Fibroblast of lung (primary cell): ENCODE data around the gene IMP4. TPM values are rescaled to one million over a fixed set of nuclear protein-coding genes. Genes with fewer than 3 reads are reported as not detected.

Experiments
- DNase-seq, 2 donors: peaks; one replicate each; pipeline versions ENCODE4 v3.0.0 to v3.0.0-alpha.2; 2010; ENCODE audit warnings: low read depth in 2 of 2
- H2AFZ ChIP-seq: 2 replicates; pipeline ENCODE4 v1.5.1; 2012; ENCODE audit warnings: low read length, control low read depth, inconsistent platforms
- H3K27ac ChIP-seq: 2 replicates; pipeline ENCODE4 v1.5.1; 2011; ENCODE audit warnings: low read length, control low read depth; ENCODE audit not compliant: insufficient read depth
- H3K27me3 ChIP-seq: 2 replicates; pipeline ENCODE4 v1.5.1; 2011; ENCODE audit warnings: mild to moderate bottlenecking, low read length; ENCODE audit not compliant: control insufficient read depth, insufficient read depth
- H3K36me3 ChIP-seq: 2 replicates; pipeline ENCODE4 v1.5.1; 2011; ENCODE audit warnings: low read length; ENCODE audit not compliant: control insufficient read depth, insufficient read depth
- H3K4me1 ChIP-seq: 2 replicates; pipeline ENCODE4 v1.5.1; 2011; ENCODE audit warnings: low read length; ENCODE audit not compliant: control insufficient read depth, insufficient read depth; ENCODE audit errors: extremely low read depth
- H3K4me2 ChIP-seq: 2 replicates; pipeline ENCODE4 v1.5.1; 2011; ENCODE audit warnings: low read length, control low read depth; ENCODE audit not compliant: insufficient read depth; ENCODE audit errors: extremely low read depth
- H3K4me3 ChIP-seq, 4 experiments: fragments of 200-600 bp in 1 of 4; sonication (generic) in 1 of 4; replicated peaks in 1 of 4; 2 replicates each; pipeline ENCODE4 v1.5.1; 2011 to 2016; ENCODE audit warnings: low read length in 4 of 4, low read depth in 3 of 4, mild to moderate bottlenecking in 3 of 4, control low read depth in 2 of 4, inconsistent platforms in 1 of 4, mixed read lengths in 1 of 4; ENCODE audit not compliant: insufficient read depth in 1 of 4; ENCODE audit errors: control extremely low read depth in 1 of 4
- H3K79me2 ChIP-seq: 2 replicates; pipeline ENCODE4 v1.5.1; 2012; ENCODE audit warnings: mild to moderate bottlenecking, low read length, inconsistent platforms; ENCODE audit not compliant: control insufficient read depth, insufficient read depth
- H3K9ac ChIP-seq: 2 replicates; pipeline ENCODE4 v1.5.1; 2011; ENCODE audit warnings: mild to moderate bottlenecking, low read length, control low read depth; ENCODE audit not compliant: insufficient read depth
- H3K9me3 ChIP-seq: 2 replicates; pipeline ENCODE4 v1.5.1; 2012; ENCODE audit warnings: low read depth, low read length; ENCODE audit not compliant: control insufficient read depth, insufficient read depth
- H4K20me1 ChIP-seq: 2 replicates; pipeline ENCODE4 v1.5.1; 2011; ENCODE audit warnings: low read length; ENCODE audit not compliant: control insufficient read depth, insufficient read depth; ENCODE audit errors: extremely low read depth
- EZH2 ChIP-seq: IDR thresholded peaks from 2 replicates; pipeline ENCODE4 v1.5.1; 2012; ENCODE audit warnings: low read length, control low read depth, mild to moderate bottlenecking; ENCODE audit errors: missing control alignments
- polyA plus RNA-seq, 2 donors: library from polyadenylated mRNA; depleted of rRNA in 1 of 2; stranded (reverse) in 1 of 2; unstranded in 1 of 2; fragments of >200 nt; gene quantifications; 2 replicates each; pipeline ENCODE4 v1.2.1, GENCODE V29; 2011 to 2012; ENCODE audit warnings: missing spikeins in 1 of 2
- total RNA-seq: library from RNA; depleted of rRNA; stranded (reverse); fragments of >200 nt; gene quantifications from 2 replicates; pipeline ENCODE4 v1.2.1, GENCODE V29; 2014
- TF ChIP-seq, protein P1 (sequence below), 2 donors: IDR thresholded peaks in 1 of 2; conservative IDR thresholded peaks in 1 of 2; 1 replicate in 1 of 2; 2 replicates in 1 of 2; pipeline ENCODE4 v1.5.1; 2011 to 2012; ENCODE audit warnings: low read length in 2 of 2, control low read depth in 1 of 2, inconsistent platforms in 1 of 2, low read depth in 1 of 2, mild to moderate bottlenecking in 1 of 2

The IMP4 gene
- total and polyA plus RNA-seq, 2 donors (not counting 1 experiment from before 2014, with no cell fraction given), result 46.3 to 58.0 TPM

DNA sequence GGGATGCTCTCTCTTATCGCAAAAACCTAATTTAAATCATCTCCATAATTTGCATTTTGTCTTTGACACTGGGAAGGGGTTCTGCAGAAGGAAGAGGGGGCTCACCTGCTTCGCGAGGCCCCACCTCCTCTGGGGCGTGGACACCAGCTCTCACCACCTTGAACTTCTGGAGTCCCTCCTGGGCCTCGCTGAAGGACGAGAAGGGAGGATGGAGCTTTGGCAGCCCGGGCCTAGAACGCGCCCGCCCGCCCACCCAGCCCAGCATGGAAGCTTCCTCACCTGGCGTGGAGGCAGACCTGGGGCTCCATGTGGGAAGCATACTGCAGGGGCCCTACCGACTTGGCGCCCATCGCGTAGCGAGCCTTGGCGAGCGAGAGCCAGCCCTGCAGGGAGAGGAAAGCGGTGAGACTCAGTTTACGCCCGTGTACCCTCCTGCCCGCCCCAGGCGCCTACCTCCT, 1.1 kb upstream of the IMP4 start:
- no peak for DNase-seq
- no peaks in the 10 kb centered on the region for H4K20me1 ChIP-seq
- peak overlapping the region; percentile 96 for H2AFZ ChIP-seq
- H3K36me3 ChIP-seq, result peaks cover 22% of the 10 kb centered on the region
- H3K9ac ChIP-seq, result peak overlapping the region; percentile 54
- H3K27me3 ChIP-seq, result no peaks in the 10 kb centered on the region
- peaks cover 15% of the 10 kb centered on the region for H3K79me2 ChIP-seq
- peak overlapping the region; percentile 86 for H3K4me2 ChIP-seq
- H3K9me3 ChIP-seq, result no peaks in the 10 kb centered on the region
- peak overlapping the region; percentile 72 for H3K27ac ChIP-seq
- TF ChIP-seq, protein P1, sequence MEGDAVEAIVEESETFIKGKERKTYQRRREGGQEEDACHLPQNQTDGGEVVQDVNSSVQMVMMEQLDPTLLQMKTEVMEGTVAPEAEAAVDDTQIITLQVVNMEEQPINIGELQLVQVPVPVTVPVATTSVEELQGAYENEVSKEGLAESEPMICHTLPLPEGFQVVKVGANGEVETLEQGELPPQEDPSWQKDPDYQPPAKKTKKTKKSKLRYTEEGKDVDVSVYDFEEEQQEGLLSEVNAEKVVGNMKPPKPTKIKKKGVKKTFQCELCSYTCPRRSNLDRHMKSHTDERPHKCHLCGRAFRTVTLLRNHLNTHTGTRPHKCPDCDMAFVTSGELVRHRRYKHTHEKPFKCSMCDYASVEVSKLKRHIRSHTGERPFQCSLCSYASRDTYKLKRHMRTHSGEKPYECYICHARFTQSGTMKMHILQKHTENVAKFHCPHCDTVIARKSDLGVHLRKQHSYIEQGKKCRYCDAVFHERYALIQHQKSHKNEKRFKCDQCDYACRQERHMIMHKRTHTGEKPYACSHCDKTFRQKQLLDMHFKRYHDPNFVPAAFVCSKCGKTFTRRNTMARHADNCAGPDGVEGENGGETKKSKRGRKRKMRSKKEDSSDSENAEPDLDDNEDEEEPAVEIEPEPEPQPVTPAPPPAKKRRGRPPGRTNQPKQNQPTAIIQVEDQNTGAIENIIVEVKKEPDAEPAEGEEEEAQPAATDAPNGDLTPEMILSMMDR (conservative IDR thresholded peaks at IDR 0.05 in 1 of 2, IDR thresholded peaks at IDR 0.05 in 1 of 2; ENCODE audit: low read depth in 1 of 2, low read length in 2 of 2), result no peak
- TF ChIP-seq EZH2, result no peak
- H3K4me1 ChIP-seq, result peaks cover 2% of the 10 kb centered on the region
- peak overlapping the region; percentile 74 to 93 (median 84) for H3K4me3 ChIP-seq

- peak overlapping the region; percentile 97 for H2AFZ ChIP-seq
These were observed 621 bp upstream of the IMP4 start for GRCh38 chr2:130342020-130342532.

DNA sequence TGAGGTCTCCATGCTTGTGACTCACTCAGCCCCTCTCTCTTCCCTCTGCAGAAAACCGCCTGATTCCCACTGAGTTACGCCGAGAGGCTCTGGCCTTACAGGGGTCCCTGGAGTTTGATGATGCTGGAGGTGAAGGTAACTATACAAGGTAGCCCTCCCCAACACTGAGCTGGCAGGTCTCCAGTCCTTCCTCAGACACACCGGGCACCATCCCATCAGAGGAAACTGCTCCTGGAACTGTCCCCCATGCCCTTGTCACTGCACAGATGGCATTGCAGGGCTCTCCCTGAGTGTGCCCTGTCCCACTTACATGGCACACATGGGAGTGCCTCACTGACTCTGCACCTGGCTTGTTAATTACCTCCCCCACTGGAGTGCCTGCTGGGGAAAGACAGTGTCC, 1.9 kb downstream of the IMP4 start:
- Histone ChIP-seq H3K36me3 (peaks cover 29% of the 10 kb centered on the region), H3K9me3 (no peaks in the 10 kb centered on the region), H3K27me3 (no peaks in the 10 kb centered on the region), H3K79me2 (peaks cover 15% of the 10 kb centered on the region), H2AFZ (no peak overlapping the region), H4K20me1 (no peaks in the 10 kb centered on the region), H3K4me1 (peaks cover 2% of the 10 kb centered on the region), H3K27ac (no peak overlapping the region), H3K4me3 (no peak overlapping the region), H3K4me2 (no peak overlapping the region), H3K9ac (no peak overlapping the region)
- DNase-seq, result no peak
- TF ChIP-seq EZH2, result no peak
- TF ChIP-seq, protein P1 (conservative IDR thresholded peaks at IDR 0.05 in 1 of 2, IDR thresholded peaks at IDR 0.05 in 1 of 2; ENCODE audit: low read depth in 1 of 2, low read length in 2 of 2), result no peak

More at GRCh38 chr2:130342020-130342532, 621 bp upstream of the IMP4 start:
- peak; percentile 94 for DNase-seq
- Histone ChIP-seq H3K36me3 (peaks cover 24% of the 10 kb centered on the region), H3K9me3 (no peaks in the 10 kb centered on the region), H4K20me1 (no peaks in the 10 kb centered on the region), H3K4me2 (peak overlapping the region; percentile 86), H3K4me1 (peaks cover 2% of the 10 kb centered on the region), H3K79me2 (peaks cover 15% of the 10 kb centered on the region), H3K9ac (peak overlapping the region; percentile 66), H3K27me3 (no peaks in the 10 kb centered on the region), H3K27ac (peak overlapping the region; percentile 72), H3K4me3 (peak overlapping the region; percentile 74 to 93 (median 84))
- no peak for TF ChIP-seq EZH2
- TF ChIP-seq, protein P1 (conservative IDR thresholded peaks at IDR 0.05 in 1 of 2, IDR thresholded peaks at IDR 0.05 in 1 of 2; ENCODE audit: low read depth in 1 of 2, low read length in 2 of 2), result no peak
